H4 (cell line): Measurements from ENCODE around the gene SH3RF2. TPM values are rescaled to one million over a fixed set of nuclear protein-coding genes. Genes with fewer than 3 reads are reported as not detected.
"Not testable (repeated sequence)": the region's sequence is repeated elsewhere in the genome, so short reads cannot be mapped to it uniquely, and the experiment has no call there.

Experiments used
- DNase-seq: peaks from one replicate; pipeline ENCODE4 v3.0.0-alpha.2; 2015; ENCODE audit warnings: low spot score
- total RNA-seq: library from RNA; depleted of rRNA; stranded (reverse); fragments of >200 nt; shearing (Covaris generic); gene quantifications from 2 replicates; pipeline ENCODE4 v1.2.3, GENCODE V29; 2014

The SH3RF2 gene
- total RNA-seq, 1 experiment from 2014 or later: 3.0 TPM

GRCh38 chr5:146007270-146007669 lies 70.9 kb downstream of the SH3RF2 start:
- DNase-seq: peak; percentile 11

- DNase-seq: no peak
Measured at GRCh38 chr5:146007989-146008388, 71.6 kb downstream of the SH3RF2 start.

DNA sequence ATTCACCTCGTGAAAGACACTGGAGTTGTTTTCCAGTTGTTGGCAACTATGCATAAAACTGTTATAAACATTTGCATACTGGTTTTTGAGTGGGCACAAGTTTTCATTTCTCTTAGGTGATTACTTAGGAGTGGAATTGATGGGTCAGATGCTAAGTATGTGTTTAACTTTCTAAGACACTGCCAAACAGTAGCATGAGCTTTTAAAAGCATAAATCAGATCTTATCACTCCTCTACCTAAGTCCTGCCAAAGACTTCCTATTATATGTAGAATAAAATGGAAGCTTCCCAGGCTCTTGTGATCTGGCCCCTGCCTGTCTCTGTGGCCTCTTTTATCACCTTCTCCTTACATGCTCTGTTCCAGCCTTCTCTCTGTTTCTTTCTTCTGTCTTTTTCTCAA lies 72.6 kb downstream of the SH3RF2 start:
- no peak for DNase-seq

- not testable (repeated sequence) for DNase-seq
Measured at GRCh38 chr5:146010447-146010846, 74.1 kb downstream of the SH3RF2 start.

DNA sequence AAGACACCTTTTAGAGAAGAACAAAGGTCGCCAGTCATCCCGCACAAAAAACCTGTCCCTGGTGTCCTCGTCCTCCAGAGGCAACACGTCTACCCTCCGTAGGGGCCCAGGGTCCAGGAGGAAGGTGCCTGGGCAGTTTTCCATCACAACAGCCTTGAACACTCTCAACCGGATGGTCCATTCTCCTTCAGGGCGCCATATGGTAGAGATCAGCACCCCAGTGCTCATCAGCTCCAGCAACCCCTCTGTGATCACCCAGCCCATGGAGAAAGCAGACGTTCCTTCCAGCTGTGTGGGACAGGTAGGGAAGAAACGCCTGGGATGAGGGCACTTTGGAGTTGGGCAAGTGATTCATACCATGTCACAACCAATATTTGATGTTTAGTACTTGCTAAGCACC lies 77.4 kb downstream of the SH3RF2 start:
- DNase-seq: no peak

GRCh38 chr5:146015001-146015400 lies 78.6 kb downstream of the SH3RF2 start:
- no peak for DNase-seq

GRCh38 chr5:146016764-146017484 lies 80.5 kb downstream of the SH3RF2 start:
- no peak for DNase-seq

DNA sequence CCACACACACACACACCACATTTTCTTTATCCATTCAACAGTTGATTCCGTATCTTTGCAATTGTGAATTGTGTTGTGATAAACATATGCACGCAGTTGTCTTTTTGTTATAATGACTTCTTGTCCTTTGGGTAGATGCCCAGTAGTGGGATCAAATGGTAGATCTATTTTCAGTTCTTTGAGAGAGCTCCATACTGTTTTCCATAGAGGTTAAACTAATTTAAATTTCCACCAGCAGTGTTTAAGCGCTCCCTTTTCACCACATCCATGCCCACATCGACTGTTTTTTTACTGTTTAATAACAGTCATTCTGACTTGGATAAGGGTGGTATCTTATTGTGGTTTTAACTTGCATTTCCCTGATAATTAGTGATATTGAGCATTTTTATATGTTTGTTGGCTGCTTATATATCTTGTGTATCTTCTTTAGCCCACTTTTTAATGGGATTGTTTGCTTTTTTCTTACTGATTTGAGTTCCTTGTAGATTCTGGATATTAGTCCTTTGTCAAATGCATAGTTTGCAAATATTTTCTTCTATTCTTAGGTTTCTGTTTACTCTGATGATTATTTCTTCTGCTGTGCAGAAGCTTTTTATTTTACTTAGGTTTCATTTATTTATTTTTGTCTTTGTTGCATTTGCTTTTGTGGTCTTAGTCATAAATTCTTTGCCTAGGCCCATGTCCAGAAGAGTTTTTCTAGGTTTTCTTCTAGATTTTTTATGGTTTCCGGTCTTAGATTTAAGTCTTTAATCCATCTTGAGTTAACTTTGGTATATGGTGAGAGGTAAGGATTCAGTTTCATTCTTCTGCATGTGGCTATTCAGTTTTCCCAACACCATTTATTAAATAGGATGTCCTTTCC lies 82.4 kb downstream of the SH3RF2 start:
- DNase-seq: peak; percentile 21

DNA sequence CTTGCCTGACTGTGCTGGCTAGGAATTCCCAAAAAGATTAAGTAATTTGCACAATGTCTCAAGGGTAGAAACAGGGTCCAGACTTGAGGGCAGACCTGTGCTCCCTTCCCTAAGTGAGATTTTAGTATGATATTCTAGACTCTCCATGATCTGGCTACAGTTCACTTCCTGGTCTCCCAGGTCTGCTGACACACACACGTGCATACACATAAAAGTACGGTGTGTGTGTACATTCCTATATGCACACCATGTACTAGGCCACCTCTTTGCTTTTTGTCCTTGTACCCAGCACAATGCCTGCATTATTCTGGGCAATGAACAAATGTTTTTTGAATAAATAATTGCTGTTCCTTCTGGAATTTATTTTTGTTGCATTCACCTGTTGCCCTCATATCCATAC lies 83.7 kb downstream of the SH3RF2 start:
- no peak for DNase-seq

- DNase-seq: no peak
Measured at GRCh38 chr5:146024034-146024433, 87.7 kb downstream of the SH3RF2 start.

- DNase-seq: peak; percentile 54
Measured at GRCh38 chr5:146025114-146025680, 88.8 kb downstream of the SH3RF2 start.

GRCh38 chr5:146025681-146026080 lies 89.3 kb downstream of the SH3RF2 start:
- no peak for DNase-seq

- no peak for DNase-seq
Measured at GRCh38 chr5:146026307-146027010, 90.1 kb downstream of the SH3RF2 start.

- peak; percentile 39 for DNase-seq
Measured at GRCh38 chr5:146027751-146028150, 91.4 kb downstream of the SH3RF2 start.

- DNase-seq: no peak
Measured at GRCh38 chr5:146032911-146033310, 96.5 kb downstream of the SH3RF2 start.

- no peak for DNase-seq
Measured at GRCh38 chr5:146034127-146034526, 97.7 kb downstream of the SH3RF2 start.

DNA sequence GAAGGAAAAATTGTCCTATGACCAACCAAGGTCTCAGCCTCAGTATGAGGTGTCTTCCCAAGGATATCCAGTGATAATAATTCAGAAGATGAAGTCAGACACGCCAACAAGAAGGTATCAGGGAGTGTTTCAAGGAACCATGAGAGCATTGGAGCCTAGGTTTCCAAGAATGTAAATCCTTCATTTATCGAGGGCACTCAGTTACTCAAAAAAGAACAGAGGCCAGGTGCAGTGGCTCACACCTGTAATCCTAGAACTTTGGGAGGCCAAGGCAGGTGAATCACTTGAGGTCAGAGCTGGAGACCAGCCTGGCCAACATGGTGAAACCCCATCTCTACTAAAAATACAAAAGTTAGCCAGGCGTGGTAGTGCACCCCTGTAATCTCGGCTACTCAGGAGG lies 98.2 kb downstream of the SH3RF2 start:
- no peak for DNase-seq

DNA sequence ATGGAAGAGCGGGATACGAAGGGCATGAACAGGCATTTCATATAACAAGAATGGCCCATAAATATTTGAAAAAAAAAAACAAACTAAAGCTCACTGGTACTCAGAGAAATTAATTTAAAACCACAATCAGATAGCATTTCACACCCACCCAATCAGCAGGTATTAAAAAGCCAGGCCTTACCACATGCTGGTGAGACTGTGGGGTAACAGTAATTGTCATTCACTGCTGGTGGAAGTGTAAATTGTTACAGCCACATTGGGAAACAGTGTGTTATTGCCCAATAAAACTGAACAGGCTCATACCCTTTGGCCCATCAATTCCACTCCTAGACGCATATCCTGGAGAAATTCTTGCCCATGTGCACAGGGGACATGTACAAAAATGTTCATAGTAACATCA lies 103.0 kb downstream of the SH3RF2 start:
- DNase-seq: no peak

GRCh38 chr5:146040527-146040926 lies 104.1 kb downstream of the SH3RF2 start:
- DNase-seq: no peak

DNA sequence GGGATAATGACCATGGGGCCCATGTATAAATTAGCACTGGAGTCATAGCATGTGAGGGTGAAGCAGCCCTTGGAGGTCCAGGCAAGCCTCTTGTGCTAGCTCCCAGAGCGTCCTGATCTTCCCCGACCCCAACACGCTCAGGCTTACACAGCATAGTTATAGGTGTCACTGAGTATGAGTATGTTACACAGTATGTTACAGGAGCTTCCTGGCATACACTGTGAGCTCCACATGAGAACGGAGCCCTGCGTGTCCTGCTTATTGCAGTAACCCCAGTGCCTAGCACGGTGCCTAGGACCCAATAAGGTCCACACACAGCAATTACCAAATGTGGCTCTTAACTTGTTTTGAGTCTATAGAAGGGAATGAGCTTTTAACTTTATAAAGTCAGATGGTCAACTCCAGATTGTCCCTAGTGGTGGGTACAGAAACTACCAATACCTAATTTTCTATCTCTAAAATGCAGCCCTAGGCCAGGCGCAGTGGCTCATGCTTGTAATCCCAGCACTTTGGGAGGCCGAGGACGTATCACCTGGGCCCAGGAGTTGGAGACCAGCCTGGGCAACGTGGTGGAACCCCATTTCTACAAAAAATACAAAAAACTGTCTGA lies 104.9 kb downstream of the SH3RF2 start:
- DNase-seq: peak; percentile 25

GRCh38 chr5:146042628-146043279 lies 106.4 kb downstream of the SH3RF2 start:
- peak; percentile 84 for DNase-seq
